SK-N-SH treated with all-trans-retinoic acid at 6 μM for 48 hours (cell line): ENCODE measurements around the gene CNIH2.

Experiments
- ATAC-seq: fragments of 200-7000 bp; cut with Tn5 transposase; 3 replicates; pipeline ENCODE4 v1.9.1; 2020; ENCODE audit warnings: mild to moderate bottlenecking, moderate library complexity
- ARNTL ChIP-seq: fragments of 450-650 bp; formaldehyde crosslinking; IDR thresholded peaks from 2 replicates; pipeline ENCODE4 v1.5.0; 2020; ENCODE audit warnings: low read depth, mild to moderate bottlenecking, moderate library complexity, borderline replicate concordance
- BACH2 ChIP-seq: fragments of 250-450 bp; sonication (Bioruptor Pico); IDR thresholded peaks from 2 replicates; pipeline ENCODE4 v1.9.0; 2021; ENCODE audit warnings: mild to moderate bottlenecking, borderline replicate concordance
- CSDC2 ChIP-seq: fragments of 250-450 bp; sonication (Bioruptor Pico); IDR thresholded peaks from 2 replicates; pipeline ENCODE4 v1.5.0; 2020; ENCODE audit warnings: mild to moderate bottlenecking, moderate library complexity
- ESRRG ChIP-seq: fragments of 250-450 bp; sonication (Bioruptor Pico); IDR thresholded peaks from 2 replicates; pipeline ENCODE4 v1.6.1; 2021; ENCODE audit warnings: mild to moderate bottlenecking
- GLIS3 ChIP-seq: fragments of 250-450 bp; sonication (Bioruptor Pico); IDR thresholded peaks from 2 replicates; pipeline ENCODE4 v1.5.0; 2020; ENCODE audit warnings: mild to moderate bottlenecking, moderate library complexity
- ISL1 ChIP-seq: fragments of 250-450 bp; sonication (Bioruptor Pico); IDR thresholded peaks from 2 replicates; pipeline ENCODE4 v2.1.2; 2022; ENCODE audit warnings: mild to moderate bottlenecking, moderate library complexity
- OSR1 ChIP-seq: fragments of 250-450 bp; sonication (Bioruptor Pico); IDR thresholded peaks from 2 replicates; pipeline ENCODE4 v1.8.0; 2022; ENCODE audit warnings: moderate library complexity, mild to moderate bottlenecking, inconsistent platforms
- PPARA ChIP-seq: fragments of 250-450 bp; sonication (Bioruptor Pico); IDR thresholded peaks from 2 replicates; pipeline ENCODE4 v1.5.0; 2020; ENCODE audit warnings: mild to moderate bottlenecking, borderline replicate concordance
- RARB ChIP-seq: fragments of 250-450 bp; sonication (Bioruptor Pico); IDR thresholded peaks from 2 replicates; pipeline ENCODE4 v1.8.0; 2021; ENCODE audit warnings: mild to moderate bottlenecking, moderate library complexity
- TCF4 ChIP-seq: fragments of 250-450 bp; sonication (Bioruptor Pico); IDR thresholded peaks from 2 replicates; pipeline ENCODE4 v1.8.0; 2021; ENCODE audit warnings: mild to moderate bottlenecking, moderate library complexity, borderline replicate concordance
- TOX ChIP-seq: fragments of 250-450 bp; sonication (Bioruptor Pico); IDR thresholded peaks from 2 replicates; pipeline ENCODE4 v1.8.0; 2021; ENCODE audit warnings: mild to moderate bottlenecking, moderate library complexity, borderline replicate concordance
- ZC3H10 ChIP-seq: fragments of 250-450 bp; sonication (Bioruptor Pico); IDR thresholded peaks from 2 replicates; pipeline ENCODE4 v1.5.1; 2021; ENCODE audit warnings: mild to moderate bottlenecking, moderate library complexity
- ZFP3 ChIP-seq: fragments of 250-450 bp; sonication (Bioruptor Pico); IDR thresholded peaks from 2 replicates; pipeline ENCODE4 v1.5.0; 2020; ENCODE audit warnings: mild to moderate bottlenecking, moderate library complexity
- ZFP30 ChIP-seq: fragments of 450-650 bp; formaldehyde crosslinking; IDR thresholded peaks from 2 replicates; pipeline ENCODE4 v1.5.0; 2022; ENCODE audit warnings: mild to moderate bottlenecking, moderate library complexity
- ZNF565 ChIP-seq: fragments of 450-650 bp; formaldehyde crosslinking; conservative IDR thresholded peaks from 2 replicates; pipeline ENCODE4 v1.5.0; 2020; ENCODE audit warnings: low read depth, mild to moderate bottlenecking, moderate library complexity
- ZNF70 ChIP-seq: fragments of 450-650 bp; formaldehyde crosslinking; IDR thresholded peaks from 2 replicates; pipeline ENCODE4 v1.5.0; 2020; ENCODE audit warnings: mild to moderate bottlenecking, moderate library complexity
- TF ChIP-seq, protein P1 (sequence below): fragments of 250-450 bp; sonication (Bioruptor Pico); IDR thresholded peaks from 2 replicates; pipeline ENCODE4 v1.5.0; 2020; ENCODE audit warnings: mild to moderate bottlenecking, moderate library complexity
- TF ChIP-seq, protein P2 (sequence below): fragments of 250-450 bp; sonication (Bioruptor Pico); IDR thresholded peaks from 2 replicates; pipeline ENCODE4 v1.5.1; 2021; ENCODE audit warnings: mild to moderate bottlenecking, moderate library complexity
- TF ChIP-seq, protein P3 (sequence below): fragments of 250-450 bp; sonication (Bioruptor Pico); IDR thresholded peaks from 2 replicates; pipeline ENCODE4 v1.5.1; 2020; ENCODE audit warnings: low read depth, mild to moderate bottlenecking, moderate library complexity
- TF ChIP-seq, protein P4 (sequence below): fragments of 250-450 bp; sonication (Bioruptor Pico); IDR thresholded peaks from 2 replicates; pipeline ENCODE4 v1.8.0; 2021; ENCODE audit warnings: low read depth, mild to moderate bottlenecking, moderate library complexity, borderline replicate concordance
- TF ChIP-seq, protein P5 (sequence below): fragments of 250-450 bp; sonication (Bioruptor Pico); IDR thresholded peaks from 2 replicates; pipeline ENCODE4 v1.8.0; 2020; ENCODE audit warnings: mild to moderate bottlenecking, moderate library complexity, borderline replicate concordance

The CNIH2 gene

DNA sequence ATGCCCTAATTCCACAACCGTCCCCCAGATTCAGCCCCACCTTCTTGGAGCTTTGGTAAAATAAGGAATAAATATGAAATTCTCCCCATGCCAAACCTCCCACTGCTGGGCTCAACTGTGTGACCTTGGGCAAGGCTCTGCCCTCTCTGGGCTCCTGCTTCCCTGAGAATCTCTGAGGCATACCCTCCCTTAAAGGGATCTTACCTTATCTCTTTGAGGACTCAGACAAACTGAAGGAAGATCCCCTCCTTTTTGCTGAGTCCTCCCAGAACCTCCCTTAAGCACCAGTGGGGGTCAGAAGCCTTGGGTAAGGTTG lies 36.2 kb downstream of the CNIH2 start:
- TF ChIP-seq, protein P1, sequence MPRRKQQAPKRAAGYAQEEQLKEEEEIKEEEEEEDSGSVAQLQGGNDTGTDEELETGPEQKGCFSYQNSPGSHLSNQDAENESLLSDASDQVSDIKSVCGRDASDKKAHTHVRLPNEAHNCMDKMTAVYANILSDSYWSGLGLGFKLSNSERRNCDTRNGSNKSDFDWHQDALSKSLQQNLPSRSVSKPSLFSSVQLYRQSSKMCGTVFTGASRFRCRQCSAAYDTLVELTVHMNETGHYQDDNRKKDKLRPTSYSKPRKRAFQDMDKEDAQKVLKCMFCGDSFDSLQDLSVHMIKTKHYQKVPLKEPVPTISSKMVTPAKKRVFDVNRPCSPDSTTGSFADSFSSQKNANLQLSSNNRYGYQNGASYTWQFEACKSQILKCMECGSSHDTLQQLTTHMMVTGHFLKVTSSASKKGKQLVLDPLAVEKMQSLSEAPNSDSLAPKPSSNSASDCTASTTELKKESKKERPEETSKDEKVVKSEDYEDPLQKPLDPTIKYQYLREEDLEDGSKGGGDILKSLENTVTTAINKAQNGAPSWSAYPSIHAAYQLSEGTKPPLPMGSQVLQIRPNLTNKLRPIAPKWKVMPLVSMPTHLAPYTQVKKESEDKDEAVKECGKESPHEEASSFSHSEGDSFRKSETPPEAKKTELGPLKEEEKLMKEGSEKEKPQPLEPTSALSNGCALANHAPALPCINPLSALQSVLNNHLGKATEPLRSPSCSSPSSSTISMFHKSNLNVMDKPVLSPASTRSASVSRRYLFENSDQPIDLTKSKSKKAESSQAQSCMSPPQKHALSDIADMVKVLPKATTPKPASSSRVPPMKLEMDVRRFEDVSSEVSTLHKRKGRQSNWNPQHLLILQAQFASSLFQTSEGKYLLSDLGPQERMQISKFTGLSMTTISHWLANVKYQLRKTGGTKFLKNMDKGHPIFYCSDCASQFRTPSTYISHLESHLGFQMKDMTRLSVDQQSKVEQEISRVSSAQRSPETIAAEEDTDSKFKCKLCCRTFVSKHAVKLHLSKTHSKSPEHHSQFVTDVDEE: no peak
- TF ChIP-seq ESRRG (CRISPR knock-in tag) (no peak), RARB (no peak), ZNF70 (CRISPR knock-in tag) (no peak), ZFP3 (CRISPR knock-in tag) (no peak), ZC3H10 (CRISPR knock-in tag) (no peak), TCF4 (CRISPR knock-in tag) (no peak)
- TF ChIP-seq, protein P2, sequence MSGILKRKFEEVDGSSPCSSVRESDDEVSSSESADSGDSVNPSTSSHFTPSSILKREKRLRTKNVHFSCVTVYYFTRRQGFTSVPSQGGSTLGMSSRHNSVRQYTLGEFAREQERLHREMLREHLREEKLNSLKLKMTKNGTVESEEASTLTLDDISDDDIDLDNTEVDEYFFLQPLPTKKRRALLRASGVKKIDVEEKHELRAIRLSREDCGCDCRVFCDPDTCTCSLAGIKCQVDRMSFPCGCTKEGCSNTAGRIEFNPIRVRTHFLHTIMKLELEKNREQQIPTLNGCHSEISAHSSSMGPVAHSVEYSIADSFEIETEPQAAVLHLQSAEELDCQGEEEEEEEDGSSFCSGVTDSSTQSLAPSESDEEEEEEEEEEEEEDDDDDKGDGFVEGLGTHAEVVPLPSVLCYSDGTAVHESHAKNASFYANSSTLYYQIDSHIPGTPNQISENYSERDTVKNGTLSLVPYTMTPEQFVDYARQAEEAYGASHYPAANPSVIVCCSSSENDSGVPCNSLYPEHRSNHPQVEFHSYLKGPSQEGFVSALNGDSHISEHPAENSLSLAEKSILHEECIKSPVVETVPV (CRISPR knock-in tag): no peak
- TF ChIP-seq, protein P3, sequence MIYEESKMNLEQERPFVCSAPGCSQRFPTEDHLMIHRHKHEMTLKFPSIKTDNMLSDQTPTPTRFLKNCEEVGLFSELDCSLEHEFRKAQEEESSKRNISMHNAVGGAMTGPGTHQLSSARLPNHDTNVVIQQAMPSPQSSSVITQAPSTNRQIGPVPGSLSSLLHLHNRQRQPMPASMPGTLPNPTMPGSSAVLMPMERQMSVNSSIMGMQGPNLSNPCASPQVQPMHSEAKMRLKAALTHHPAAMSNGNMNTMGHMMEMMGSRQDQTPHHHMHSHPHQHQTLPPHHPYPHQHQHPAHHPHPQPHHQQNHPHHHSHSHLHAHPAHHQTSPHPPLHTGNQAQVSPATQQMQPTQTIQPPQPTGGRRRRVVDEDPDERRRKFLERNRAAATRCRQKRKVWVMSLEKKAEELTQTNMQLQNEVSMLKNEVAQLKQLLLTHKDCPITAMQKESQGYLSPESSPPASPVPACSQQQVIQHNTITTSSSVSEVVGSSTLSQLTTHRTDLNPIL (CRISPR knock-in tag): no peak
- TF ChIP-seq, protein P4, sequence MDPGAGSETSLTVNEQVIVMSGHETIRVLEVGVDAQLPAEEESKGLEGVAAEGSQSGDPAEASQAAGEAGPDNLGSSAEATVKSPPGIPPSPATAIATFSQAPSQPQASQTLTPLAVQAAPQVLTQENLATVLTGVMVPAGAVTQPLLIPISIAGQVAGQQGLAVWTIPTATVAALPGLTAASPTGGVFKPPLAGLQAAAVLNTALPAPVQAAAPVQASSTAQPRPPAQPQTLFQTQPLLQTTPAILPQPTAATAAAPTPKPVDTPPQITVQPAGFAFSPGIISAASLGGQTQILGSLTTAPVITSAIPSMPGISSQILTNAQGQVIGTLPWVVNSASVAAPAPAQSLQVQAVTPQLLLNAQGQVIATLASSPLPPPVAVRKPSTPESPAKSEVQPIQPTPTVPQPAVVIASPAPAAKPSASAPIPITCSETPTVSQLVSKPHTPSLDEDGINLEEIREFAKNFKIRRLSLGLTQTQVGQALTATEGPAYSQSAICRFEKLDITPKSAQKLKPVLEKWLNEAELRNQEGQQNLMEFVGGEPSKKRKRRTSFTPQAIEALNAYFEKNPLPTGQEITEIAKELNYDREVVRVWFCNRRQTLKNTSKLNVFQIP (CRISPR knock-in tag): no peak
- TF ChIP-seq, all 23 proteins: peak for 0
- no peak for ATAC-seq

DNA sequence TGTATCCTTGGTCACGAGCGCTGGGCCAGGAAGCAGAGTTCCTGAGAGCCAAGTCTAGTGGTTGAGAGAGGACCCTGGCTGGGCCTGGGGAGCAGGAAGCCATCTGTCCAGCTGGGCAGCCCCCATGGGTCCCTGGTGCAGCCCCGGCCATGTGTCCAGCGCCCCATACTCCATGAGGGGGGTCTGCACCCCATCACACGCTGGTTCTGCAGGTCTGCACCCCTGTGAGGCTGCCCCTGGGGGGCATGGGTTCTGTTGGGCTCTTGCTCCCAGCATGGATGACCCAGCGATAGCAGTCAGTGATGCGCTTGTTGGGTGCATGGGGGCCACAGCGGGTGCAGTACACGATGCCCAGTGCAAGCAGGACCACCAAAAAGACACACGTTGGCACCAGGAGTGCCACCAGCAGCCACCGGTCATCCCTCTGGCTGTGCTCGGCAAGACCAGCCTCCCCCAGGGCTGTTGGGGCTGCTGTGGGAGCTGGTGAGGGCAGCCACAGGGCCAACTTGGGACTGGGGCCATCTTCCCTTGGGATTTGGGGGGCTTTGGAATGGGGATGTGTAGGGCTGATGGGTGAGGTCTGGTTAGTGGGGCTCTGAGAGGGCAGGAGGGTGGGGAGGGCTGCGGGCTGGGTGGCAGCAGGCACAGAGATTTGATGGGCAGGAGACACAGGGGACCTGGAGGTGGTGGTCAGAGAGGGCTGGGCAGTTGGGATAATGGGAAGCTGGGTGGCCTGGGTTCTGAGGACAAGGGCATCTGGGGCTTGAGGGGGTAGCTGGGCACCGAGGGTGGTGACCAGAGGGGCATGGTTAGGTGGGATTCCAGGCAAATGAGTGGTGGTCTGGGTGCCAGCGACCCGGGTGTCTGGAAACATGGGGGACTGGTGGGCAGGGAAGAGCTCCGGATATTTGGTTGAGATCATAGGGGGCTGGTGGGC lies 36.9 kb downstream of the CNIH2 start:
- no peak for ATAC-seq
- TF ChIP-seq ZNF565 (CRISPR knock-in tag) (no peak), TCF4 (CRISPR knock-in tag) (no peak), PPARA (CRISPR knock-in tag) (no peak), CSDC2 (CRISPR knock-in tag) (no peak), ZNF70 (CRISPR knock-in tag) (no peak), ESRRG (CRISPR knock-in tag) (no peak), ISL1 (CRISPR knock-in tag) (no peak), BACH2 (no peak), OSR1 (no peak), ARNTL (CRISPR knock-in tag) (no peak), GLIS3 (CRISPR knock-in tag) (no peak), TOX (CRISPR knock-in tag) (no peak), ZFP30 (CRISPR knock-in tag) (no peak)
- TF ChIP-seq, protein P3 (CRISPR knock-in tag): no peak
- TF ChIP-seq, protein P5, sequence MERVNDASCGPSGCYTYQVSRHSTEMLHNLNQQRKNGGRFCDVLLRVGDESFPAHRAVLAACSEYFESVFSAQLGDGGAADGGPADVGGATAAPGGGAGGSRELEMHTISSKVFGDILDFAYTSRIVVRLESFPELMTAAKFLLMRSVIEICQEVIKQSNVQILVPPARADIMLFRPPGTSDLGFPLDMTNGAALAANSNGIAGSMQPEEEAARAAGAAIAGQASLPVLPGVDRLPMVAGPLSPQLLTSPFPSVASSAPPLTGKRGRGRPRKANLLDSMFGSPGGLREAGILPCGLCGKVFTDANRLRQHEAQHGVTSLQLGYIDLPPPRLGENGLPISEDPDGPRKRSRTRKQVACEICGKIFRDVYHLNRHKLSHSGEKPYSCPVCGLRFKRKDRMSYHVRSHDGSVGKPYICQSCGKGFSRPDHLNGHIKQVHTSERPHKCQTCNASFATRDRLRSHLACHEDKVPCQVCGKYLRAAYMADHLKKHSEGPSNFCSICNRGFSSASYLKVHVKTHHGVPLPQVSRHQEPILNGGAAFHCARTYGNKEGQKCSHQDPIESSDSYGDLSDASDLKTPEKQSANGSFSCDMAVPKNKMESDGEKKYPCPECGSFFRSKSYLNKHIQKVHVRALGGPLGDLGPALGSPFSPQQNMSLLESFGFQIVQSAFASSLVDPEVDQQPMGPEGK: no peak
- TF ChIP-seq, protein P1: no peak
